Spleen (tissue), 7 donors: ENCODE results near the gene ZBTB17.

Experiments used
- CTCF ChIP-seq, 11 experiments: fragments of 200-600 bp in 7 of 11; fragments of 450-650 bp in 4 of 11; sonication (generic) in 4 of 11; IDR thresholded peaks in 8 of 11; conservative IDR thresholded peaks in 3 of 11; 1 replicate in 7 of 11; 2 replicates in 4 of 11; pipeline versions ENCODE4 v1.4.0 to v1.8.0; 2016 to 2021; ENCODE audit warnings: antibody characterized with exemption in 11 of 11, inconsistent platforms in 4 of 11, mild to moderate bottlenecking in 1 of 11
- POLR2AphosphoS5 ChIP-seq, 3 donors: sonication (generic); formaldehyde crosslinking; IDR thresholded peaks; one replicate each; pipeline ENCODE4 v1.5.1; 2017; ENCODE audit warnings: antibody characterized with exemption in 3 of 3
- donor health status: DM: no; HTN: no; CAD: no; lungs with moderate emphysema.
- donor health status: DM: no; HTN: no; CAD: no.
- donor health status: DM: no; HTN: no; CAD: no.

- peak in 1 of 3 donors; percentile 56 for TF ChIP-seq POLR2AphosphoS5 (IDR thresholded peaks at IDR 0.05)
- no peak for TF ChIP-seq CTCF (IDR thresholded peaks at IDR 0.05 in 8 of 11, conservative IDR thresholded peaks at IDR 0.05 in 3 of 11)
These were observed 13.7 kb downstream of the ZBTB17 start for GRCh38 chr1:15962176-15962575.
